DMS79 treated with DMSO at 0.1 percent for 48 hours (cell line): Measurements from ENCODE around the gene CTDSP2.
"Not testable (repeated sequence)": the region's sequence is repeated elsewhere in the genome, so short reads cannot be mapped to it uniquely, and the experiment has no call there.

Experiments
- DNase-seq: peaks from one replicate; lab custom pipeline; 2025; lab: John Stamatoyannopoulos, UW

The CTDSP2 gene

GRCh38 chr12:57834086-57834876 lies 12.2 kb downstream of the CTDSP2 start:
- DNase-seq = no peak

- no peak for DNase-seq
These were observed 12.9 kb downstream of the CTDSP2 start for GRCh38 chr12:57833672-57834071.

DNA sequence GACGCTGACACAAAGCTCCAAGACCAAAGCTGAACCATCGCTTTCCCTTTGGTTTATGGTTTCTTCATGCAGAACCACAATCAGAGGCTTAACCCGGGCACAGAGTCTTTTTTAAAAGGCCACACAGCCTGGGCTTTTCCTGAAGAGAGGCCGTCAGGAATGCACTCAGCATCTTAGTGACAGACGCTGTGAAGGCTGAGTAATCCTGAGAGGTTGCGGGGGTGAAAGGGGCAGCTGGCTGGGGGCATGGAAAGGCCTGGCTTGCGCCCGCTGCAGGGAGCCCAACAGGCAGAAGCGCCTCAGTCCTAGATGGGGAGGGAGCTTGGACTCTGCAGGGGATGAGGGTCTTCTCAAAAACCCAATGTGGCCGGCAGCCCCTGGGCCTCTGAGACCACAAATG lies 13.6 kb downstream of the CTDSP2 start:
- DNase-seq = no peak

- no peak for DNase-seq
These were observed 16.1 kb downstream of the CTDSP2 start for GRCh38 chr12:57830393-57830792.

DNA sequence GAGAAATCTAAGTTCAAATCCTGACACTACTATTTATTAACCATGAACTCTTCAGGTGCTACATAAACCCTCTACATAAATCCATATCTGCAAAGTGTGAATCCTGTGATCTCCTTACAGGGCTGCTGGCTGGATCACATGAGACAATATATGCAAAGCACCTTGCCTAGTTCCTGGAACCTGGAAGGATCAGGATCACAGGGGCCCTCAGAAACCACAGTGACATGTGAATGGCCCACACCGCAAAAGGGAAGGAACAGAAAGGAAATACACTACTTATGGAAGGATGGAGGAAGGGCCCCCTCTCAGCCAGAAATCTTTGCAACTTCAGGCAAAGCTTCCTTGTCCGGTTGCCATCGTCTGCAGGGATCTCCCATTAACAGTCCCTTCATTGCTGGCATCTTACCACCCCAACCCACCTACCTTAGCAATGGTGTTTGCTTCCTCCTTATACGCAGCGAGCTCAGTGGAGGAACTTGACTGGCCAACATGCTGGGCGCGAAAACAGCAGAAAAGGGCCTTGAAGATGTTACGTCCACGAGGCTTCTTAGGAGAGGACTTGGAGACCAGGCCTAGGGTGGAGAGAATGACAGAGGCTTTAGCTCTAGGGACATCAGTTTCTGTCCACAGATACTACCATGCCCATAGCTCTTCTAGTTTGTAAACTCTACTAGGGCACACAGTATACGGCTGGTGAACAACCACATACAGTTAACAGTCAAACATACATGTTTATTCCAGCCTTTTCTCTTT lies 17.3 kb downstream of the CTDSP2 start:
- DNase-seq = no peak

DNA sequence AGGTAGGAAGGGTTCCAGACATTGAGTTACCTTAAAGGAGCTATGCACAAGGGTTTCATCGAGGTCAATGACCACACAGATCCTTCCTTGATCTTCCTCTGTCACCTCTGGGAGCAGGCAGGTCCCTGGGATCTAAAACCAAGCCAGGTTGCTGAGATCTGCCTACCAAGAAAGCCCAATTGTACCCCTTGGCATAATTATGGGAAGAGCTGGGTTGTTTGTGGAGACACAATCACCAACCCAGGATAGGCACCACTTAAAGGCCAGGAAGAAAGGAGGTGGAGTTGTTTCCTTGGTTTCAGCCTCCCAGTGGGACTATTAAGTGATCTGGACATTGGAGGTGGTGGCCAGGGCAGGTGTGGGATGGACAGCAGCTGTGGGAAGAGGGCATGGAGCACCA lies 19.6 kb downstream of the CTDSP2 start:
- no peak for DNase-seq

DNA sequence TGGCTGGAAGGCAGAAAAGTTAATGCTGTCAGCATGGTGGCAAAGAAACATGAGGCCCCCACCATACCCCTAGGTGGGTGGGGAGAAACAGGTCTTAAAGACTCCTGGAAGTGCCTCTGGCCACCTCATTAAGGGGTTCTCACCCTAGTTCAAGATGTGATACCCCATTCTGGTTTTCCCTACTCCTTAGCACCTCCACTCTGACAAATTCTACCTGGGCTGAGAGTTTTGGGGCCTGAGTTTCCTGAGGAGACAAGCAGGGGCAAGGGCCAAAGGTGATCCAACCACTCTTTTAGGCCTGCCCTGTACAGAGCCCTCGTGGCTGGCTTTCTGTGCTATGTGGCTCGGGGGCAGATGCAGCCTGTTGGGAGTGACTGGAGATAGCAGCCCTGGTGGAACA lies 20.1 kb downstream of the CTDSP2 start:
- no peak for DNase-seq

GRCh38 chr12:57825451-57825850 lies 21.1 kb downstream of the CTDSP2 start:
- DNase-seq = no peak

GRCh38 chr12:57823908-57824640 lies 22.5 kb downstream of the CTDSP2 start:
- DNase-seq = no peak

- DNase-seq = no peak
These were observed 23.2 kb downstream of the CTDSP2 start for GRCh38 chr12:57823131-57823907.

DNA sequence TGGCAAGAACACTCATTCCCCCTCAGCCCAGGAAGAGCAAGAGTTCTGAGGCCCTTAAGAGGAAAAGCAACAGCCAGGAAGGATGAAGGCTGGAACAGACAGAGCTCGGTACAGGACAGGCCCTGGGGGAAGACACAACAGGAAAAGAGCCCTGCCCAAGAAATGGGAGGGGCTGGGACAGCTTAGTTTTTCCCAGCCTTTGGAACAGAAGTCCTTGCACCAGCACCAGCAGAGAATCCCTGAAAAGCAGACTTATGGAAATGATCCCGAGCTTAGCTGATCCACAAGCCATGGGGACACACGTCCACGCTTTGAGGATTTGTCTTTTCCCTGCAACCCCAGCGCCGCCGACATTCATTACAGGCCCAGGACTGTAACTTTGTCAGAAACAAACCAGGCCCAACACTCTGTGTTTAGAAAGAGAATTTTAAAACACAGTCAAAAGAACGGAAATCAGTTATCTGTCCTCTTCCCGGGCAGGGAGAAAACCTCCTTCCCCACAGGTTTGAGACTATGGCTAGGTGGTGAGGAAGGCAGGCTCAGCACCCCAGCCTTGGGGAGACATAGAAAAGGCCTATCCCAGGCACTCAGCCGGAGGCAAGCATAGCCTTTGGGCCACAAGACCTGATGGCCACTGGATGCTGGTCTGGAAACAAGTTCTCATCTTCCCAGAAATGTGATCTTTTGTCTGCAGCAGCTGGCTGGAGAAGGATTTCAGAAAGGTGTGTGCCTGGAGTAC lies 24.0 kb downstream of the CTDSP2 start:
- DNase-seq = no peak

GRCh38 chr12:57821474-57822214 lies 24.9 kb downstream of the CTDSP2 start:
- DNase-seq = no peak

DNA sequence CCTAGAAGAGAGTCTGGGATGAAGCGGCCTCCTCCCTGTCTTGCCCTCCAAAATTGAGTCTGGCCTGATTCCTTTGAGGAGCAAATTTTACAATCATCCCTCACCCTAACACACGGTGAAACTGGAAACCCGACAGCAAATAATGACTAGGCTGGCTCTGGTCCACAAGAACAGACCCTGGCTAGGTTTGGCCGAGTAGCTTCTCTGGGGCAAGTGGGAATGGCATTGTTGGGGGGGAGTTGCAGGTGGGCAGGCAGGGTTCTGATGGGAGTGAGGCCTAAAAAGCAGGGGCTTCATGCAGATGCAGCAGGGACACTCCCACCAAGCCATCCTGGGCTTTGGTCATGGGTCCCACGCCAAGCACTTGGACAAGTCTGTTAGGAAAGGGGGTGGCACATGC lies 25.5 kb downstream of the CTDSP2 start:
- not testable (repeated sequence) for DNase-seq

DNA sequence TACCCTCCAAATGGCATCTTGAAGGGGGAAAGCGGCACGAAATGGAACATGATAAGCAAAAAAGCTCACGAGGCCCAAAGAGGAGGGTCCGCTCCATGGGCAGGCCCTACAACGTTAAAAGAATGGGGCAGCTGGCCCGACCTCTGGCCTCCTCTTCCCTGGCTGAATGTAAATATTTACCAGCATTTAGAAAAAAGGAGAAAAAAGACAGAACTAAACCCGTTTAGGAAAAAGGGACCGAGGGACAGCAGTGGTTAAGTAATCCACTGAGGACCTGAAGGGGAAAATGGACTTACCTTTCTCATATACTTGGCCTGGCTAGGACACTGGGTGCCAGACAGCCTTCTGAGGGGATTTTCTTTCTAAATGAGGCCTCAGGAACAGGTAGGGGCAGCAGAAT lies 26.4 kb downstream of the CTDSP2 start:
- not testable (repeated sequence) for DNase-seq

DNA sequence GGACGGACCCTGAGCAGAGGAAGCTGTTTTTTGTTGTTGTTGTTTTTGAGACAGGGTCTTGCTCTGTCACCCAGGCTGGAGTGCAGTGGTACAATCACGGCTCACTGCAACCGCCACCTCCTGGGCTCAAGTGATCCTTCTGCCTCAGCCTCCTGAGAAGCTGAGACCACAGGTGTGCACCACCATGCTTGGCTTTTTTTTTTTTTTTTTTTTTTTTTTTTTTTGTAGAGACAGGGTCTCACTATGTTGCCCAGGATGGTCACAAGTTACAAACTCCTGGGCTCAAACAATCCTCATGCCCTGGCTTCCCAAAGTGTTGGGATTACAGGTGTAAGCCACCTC lies 28.6 kb downstream of the CTDSP2 start:
- not testable (repeated sequence) for DNase-seq

- no peak for DNase-seq
These were observed 29.1 kb downstream of the CTDSP2 start for GRCh38 chr12:57817261-57817989.

DNA sequence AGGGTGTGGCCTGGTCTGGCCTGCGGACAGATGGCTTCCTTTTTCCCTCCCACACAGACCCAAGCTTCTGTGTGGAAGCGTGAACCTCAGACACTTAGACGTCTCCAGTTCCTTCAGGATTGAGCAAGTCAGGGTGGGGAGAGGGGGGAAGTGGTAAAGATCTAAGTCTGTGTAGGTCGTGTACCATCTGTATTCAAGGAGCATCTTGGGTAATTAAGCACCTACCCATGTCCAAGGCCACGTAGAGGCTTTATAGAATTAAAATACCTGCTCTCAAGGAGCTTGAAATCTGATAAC lies 29.7 kb downstream of the CTDSP2 start:
- no peak for DNase-seq

- no peak for DNase-seq
These were observed 30.3 kb downstream of the CTDSP2 start for GRCh38 chr12:57816001-57816854.
